ENCODE results near the gene DNAI2.

Gene DNAI2, protein sequence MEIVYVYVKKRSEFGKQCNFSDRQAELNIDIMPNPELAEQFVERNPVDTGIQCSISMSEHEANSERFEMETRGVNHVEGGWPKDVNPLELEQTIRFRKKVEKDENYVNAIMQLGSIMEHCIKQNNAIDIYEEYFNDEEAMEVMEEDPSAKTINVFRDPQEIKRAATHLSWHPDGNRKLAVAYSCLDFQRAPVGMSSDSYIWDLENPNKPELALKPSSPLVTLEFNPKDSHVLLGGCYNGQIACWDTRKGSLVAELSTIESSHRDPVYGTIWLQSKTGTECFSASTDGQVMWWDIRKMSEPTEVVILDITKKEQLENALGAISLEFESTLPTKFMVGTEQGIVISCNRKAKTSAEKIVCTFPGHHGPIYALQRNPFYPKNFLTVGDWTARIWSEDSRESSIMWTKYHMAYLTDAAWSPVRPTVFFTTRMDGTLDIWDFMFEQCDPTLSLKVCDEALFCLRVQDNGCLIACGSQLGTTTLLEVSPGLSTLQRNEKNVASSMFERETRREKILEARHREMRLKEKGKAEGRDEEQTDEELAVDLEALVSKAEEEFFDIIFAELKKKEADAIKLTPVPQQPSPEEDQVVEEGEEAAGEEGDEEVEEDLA

DNA sequence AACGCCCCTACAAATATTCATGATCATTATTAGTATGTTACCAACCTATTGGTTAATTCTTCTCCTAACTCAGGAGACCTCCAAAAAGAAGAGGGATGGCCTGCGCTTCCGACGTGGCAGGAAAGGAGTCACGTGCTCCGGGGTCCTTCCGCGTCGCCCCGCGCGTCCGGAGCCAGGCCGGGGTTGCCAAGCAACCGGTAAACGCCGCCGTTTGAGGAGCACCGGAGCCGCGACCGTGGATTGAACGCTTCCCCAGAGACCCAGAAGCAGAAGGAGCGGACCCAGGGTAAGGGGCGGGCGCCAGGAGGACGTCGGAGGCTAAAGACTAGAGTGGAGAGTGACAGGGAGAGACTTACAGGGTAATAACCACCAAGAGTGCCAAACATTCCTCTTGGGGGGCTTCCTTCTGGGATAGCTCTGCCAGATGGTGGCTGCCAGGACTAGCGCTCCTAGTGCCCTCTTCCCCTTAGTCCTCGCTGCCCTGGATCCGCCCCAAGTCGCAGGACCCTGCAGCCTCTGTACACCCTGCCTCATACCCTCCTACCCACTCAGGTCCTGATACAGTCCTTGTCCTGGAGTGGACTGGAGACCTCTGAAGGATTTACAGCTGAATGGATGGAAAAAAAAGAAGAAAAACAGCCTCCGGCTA is at the start of gene DNAI2:
Gene DNAI2, plus strand, starts transcription at position 175 of the 649 bp plus-strand sequence. CDS start 7,584 bp downstream, outside the sequence.
- H3K27me3 ChIP-seq (ENCODE audit: insufficient read depth, low read length): no peaks in the 10 kb centered on the region
- H3K4me1 ChIP-seq (ENCODE audit: insufficient read depth, low read length): peaks cover 69% of the 10 kb centered on the region
- no peaks in the 10 kb centered on the region for H3K36me3 ChIP-seq (ENCODE audit: insufficient read depth, low read length)
- no peaks in the 10 kb centered on the region for H3K9me3 ChIP-seq (ENCODE audit: low read length)
- H3K4me3 ChIP-seq (ENCODE audit: low read length): no peak within 1 kb of the TSS
- H2AFZ ChIP-seq (ENCODE audit: low read depth, low read length): no peak within 1 kb of the TSS

GRCh38 chr17:74224959-74225725 is 48.9 kb upstream of the DNAI2 start:
- no peaks in the 10 kb centered on the region for H3K27me3 ChIP-seq (ENCODE audit: insufficient read depth, low read length)
- no peaks in the 10 kb centered on the region for H3K9me3 ChIP-seq (ENCODE audit: low read length)
- H3K36me3 ChIP-seq (ENCODE audit: insufficient read depth, low read length): peaks cover 42% of the 10 kb centered on the region
- no peaks in the 10 kb centered on the region for H3K4me1 ChIP-seq (ENCODE audit: insufficient read depth, low read length)
- no peak overlapping the region for H2AFZ ChIP-seq (ENCODE audit: low read depth, low read length)
- H3K4me3 ChIP-seq (ENCODE audit: low read length): no peak overlapping the region

- Histone ChIP-seq H3K4me1 (ENCODE audit: insufficient read depth, low read length) (no peaks in the 10 kb centered on the region), H3K4me3 (ENCODE audit: low read length) (no peak overlapping the region), H3K27me3 (ENCODE audit: insufficient read depth, low read length) (no peaks in the 10 kb centered on the region), H3K9me3 (ENCODE audit: low read length) (no peaks in the 10 kb centered on the region), H3K36me3 (ENCODE audit: insufficient read depth, low read length) (peaks cover 42% of the 10 kb centered on the region), H2AFZ (ENCODE audit: low read depth, low read length) (no peak overlapping the region)
Observed at GRCh38 chr17:74226252-74226651, 47.8 kb upstream of the DNAI2 start.

DNA sequence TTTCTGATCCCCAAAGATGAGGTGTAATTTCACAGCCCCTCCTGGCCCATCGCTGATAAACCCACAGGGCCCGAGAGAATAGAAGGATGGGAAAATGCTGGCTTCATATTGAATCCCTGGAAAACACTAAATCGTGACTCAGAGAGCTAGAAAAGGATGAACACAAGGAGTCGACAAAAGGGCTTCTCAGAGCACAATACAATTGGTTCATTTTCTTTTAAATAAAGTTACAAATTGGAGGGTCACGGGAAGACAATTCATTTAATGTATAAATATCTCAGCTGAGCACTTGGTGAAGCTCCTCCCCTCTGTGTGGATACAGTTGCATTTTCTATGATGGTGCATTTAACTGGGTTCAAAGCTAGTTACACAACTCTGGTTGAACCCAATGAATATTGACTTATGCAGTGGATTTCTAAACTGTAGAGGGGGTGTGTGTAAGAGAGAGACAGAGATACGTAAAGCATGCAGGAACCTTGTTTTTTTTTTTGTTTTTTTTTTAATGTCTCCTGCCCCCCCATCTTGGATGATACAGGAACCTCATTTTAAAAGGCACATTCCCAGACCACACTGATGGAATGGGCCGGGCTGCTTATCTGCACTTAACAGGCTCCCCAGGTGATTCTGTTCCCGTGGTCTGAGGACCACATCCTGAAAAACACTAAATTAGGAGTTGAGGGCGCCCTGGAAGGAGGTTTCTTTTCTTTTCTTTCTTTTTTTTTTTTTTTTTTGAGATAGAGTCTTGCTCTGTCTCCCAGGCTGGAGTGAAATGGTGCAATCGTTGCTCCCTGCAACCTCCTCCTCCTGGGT is 46.6 kb upstream of the DNAI2 start:
- Histone ChIP-seq H3K27me3 (ENCODE audit: insufficient read depth, low read length) (no peaks in the 10 kb centered on the region), H3K4me1 (ENCODE audit: insufficient read depth, low read length) (no peaks in the 10 kb centered on the region), H3K4me3 (ENCODE audit: low read length) (no peak overlapping the region), H2AFZ (ENCODE audit: low read depth, low read length) (no peak overlapping the region), H3K9me3 (ENCODE audit: low read length) (no peaks in the 10 kb centered on the region), H3K36me3 (ENCODE audit: insufficient read depth, low read length) (peaks cover 40% of the 10 kb centered on the region)

- no peaks in the 10 kb centered on the region for H3K9me3 ChIP-seq (ENCODE audit: low read length)
- no peak overlapping the region for H3K4me3 ChIP-seq (ENCODE audit: low read length)
- H3K4me1 ChIP-seq (ENCODE audit: insufficient read depth, low read length): no peaks in the 10 kb centered on the region
- H2AFZ ChIP-seq (ENCODE audit: low read depth, low read length): no peak overlapping the region
- peaks cover 37% of the 10 kb centered on the region for H3K36me3 ChIP-seq (ENCODE audit: insufficient read depth, low read length)
- no peaks in the 10 kb centered on the region for H3K27me3 ChIP-seq (ENCODE audit: insufficient read depth, low read length)
Observed at GRCh38 chr17:74228306-74228978, 45.6 kb upstream of the DNAI2 start.

DNA sequence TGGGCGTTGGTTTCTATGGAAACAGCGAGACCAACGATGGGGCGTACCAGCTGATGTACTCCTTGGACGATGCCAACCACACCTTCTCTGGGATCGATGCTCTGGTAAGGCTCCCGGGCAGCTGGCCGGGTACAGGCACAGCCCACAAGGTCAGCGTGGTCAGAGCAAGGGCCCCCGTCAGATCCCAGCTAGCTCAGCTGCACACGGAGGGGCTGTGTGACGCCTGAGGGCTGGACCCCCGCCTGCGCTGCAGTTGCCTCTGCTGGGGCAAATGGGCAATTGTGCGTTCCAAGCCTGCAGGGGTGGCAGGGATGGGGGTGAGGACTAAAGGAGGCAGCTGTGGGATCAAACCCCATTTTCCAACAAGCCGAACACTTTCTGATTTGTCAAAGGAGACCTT is 43.1 kb upstream of the DNAI2 start:
- H3K36me3 ChIP-seq (ENCODE audit: insufficient read depth, low read length): peaks cover 20% of the 10 kb centered on the region
- H3K4me1 ChIP-seq (ENCODE audit: insufficient read depth, low read length): peaks cover 9% of the 10 kb centered on the region
- H3K4me3 ChIP-seq (ENCODE audit: low read length): no peak overlapping the region

DNA sequence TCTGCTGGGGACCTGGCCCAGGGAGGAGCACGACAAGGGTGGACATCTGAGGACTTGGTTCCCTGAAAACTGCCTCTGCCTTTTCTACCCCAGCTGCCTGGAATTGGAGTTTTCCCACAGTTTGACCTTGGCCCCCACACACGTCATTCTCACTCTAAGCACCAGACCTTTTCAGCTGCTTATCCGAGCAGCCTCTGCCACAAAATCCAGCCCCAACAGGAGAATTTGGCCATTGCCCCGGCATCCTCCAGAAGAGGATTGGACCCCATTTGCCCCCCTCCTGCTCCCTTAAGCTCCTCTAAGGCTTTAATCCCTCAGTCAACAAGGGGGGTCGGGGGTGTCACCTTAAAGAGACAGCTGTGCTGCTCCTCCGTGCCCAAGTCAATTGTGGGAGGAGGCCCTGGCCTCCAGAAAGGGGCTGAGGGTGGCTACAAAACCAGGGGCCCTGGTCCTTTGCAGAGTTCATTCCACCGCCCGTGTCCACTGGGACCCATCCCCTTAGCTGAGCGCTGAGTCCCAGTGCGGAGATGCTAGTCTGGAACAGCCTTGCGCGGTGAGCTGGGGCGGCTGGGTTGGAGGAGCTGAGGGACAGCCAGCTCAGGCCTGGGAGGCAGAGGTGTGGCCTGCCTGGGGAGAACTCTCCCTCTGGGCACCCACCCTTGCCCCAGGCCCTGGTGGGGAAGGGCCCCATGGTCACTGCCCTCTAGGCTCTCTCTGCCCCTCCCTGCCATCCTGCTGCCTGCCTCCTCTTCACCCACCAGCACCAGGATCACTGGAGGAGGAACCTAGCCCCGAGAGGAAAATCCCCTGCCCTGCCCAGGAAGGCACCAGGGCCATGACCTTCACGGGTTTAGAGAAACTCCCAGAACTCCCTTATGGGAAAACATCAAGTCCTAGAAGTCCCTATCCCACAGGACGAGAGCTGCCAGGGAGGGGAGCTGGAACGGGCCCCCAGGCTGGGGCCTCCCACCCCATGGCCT is 41.8 kb upstream of the DNAI2 start:
- no peaks in the 10 kb centered on the region for H3K27me3 ChIP-seq (ENCODE audit: insufficient read depth, low read length)
- peaks cover 16% of the 10 kb centered on the region for H3K36me3 ChIP-seq (ENCODE audit: insufficient read depth, low read length)
- H3K4me3 ChIP-seq (ENCODE audit: low read length): no peak overlapping the region
- H2AFZ ChIP-seq (ENCODE audit: low read depth, low read length): no peak overlapping the region
- H3K4me1 ChIP-seq (ENCODE audit: insufficient read depth, low read length): peaks cover 16% of the 10 kb centered on the region
- H3K9me3 ChIP-seq (ENCODE audit: low read length): no peaks in the 10 kb centered on the region

More for the DNA sequence above, 43.1 kb upstream of the DNAI2 start:
- no peaks in the 10 kb centered on the region for H3K27me3 ChIP-seq (ENCODE audit: insufficient read depth, low read length)
- H3K9me3 ChIP-seq (ENCODE audit: low read length): no peaks in the 10 kb centered on the region
- no peak overlapping the region for H2AFZ ChIP-seq (ENCODE audit: low read depth, low read length)

GRCh38 chr17:74233937-74234336 is 40.1 kb upstream of the DNAI2 start:
- H2AFZ ChIP-seq (ENCODE audit: low read depth, low read length): no peak overlapping the region
- H3K4me3 ChIP-seq (ENCODE audit: low read length): no peak overlapping the region
- peaks cover 16% of the 10 kb centered on the region for H3K4me1 ChIP-seq (ENCODE audit: insufficient read depth, low read length)
- H3K9me3 ChIP-seq (ENCODE audit: low read length): no peaks in the 10 kb centered on the region
- H3K27me3 ChIP-seq (ENCODE audit: insufficient read depth, low read length): no peaks in the 10 kb centered on the region
- H3K36me3 ChIP-seq (ENCODE audit: insufficient read depth, low read length): peaks cover 16% of the 10 kb centered on the region

DNA sequence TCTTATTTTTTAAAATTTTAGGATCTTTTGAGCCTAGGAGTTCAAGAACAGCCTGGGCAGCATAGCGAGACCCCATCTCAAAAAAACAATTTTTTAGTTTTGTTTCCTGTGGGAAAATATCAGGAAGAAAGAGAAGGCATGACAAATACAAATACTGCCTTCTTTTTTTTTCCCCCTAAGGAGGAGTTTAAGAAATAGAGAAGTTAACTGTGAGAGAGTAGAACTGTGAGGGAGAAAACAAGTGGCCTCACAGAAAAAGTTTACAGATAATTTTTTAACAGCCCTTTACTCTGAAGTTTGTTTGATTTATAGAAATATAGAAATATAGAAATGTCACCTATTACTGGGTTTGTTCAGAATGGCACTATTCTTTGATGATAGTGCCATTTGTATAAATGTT is 39.5 kb upstream of the DNAI2 start:
- Histone ChIP-seq H3K27me3 (ENCODE audit: insufficient read depth, low read length) (no peaks in the 10 kb centered on the region), H3K4me1 (ENCODE audit: insufficient read depth, low read length) (peaks cover 16% of the 10 kb centered on the region), H2AFZ (ENCODE audit: low read depth, low read length) (no peak overlapping the region), H3K4me3 (ENCODE audit: low read length) (no peak overlapping the region), H3K9me3 (ENCODE audit: low read length) (no peaks in the 10 kb centered on the region), H3K36me3 (ENCODE audit: insufficient read depth, low read length) (peaks cover 17% of the 10 kb centered on the region)

GRCh38 chr17:74235040-74235581 is 38.9 kb upstream of the DNAI2 start:
- H2AFZ ChIP-seq (ENCODE audit: low read depth, low read length): no peak overlapping the region
- no peaks in the 10 kb centered on the region for H3K9me3 ChIP-seq (ENCODE audit: low read length)
- H3K4me1 ChIP-seq (ENCODE audit: insufficient read depth, low read length): peaks cover 16% of the 10 kb centered on the region
- H3K4me3 ChIP-seq (ENCODE audit: low read length): no peak overlapping the region
- H3K27me3 ChIP-seq (ENCODE audit: insufficient read depth, low read length): no peaks in the 10 kb centered on the region
- H3K36me3 ChIP-seq (ENCODE audit: insufficient read depth, low read length): peaks cover 17% of the 10 kb centered on the region

GRCh38 chr17:74235911-74236371 is 38.1 kb upstream of the DNAI2 start:
- Histone ChIP-seq H2AFZ (ENCODE audit: low read depth, low read length) (no peak overlapping the region), H3K9me3 (ENCODE audit: low read length) (no peaks in the 10 kb centered on the region), H3K36me3 (ENCODE audit: insufficient read depth, low read length) (peaks cover 17% of the 10 kb centered on the region), H3K27me3 (ENCODE audit: insufficient read depth, low read length) (no peaks in the 10 kb centered on the region), H3K4me3 (ENCODE audit: low read length) (no peak overlapping the region), H3K4me1 (ENCODE audit: insufficient read depth, low read length) (peaks cover 16% of the 10 kb centered on the region)
